PC-9 (cell line): ENCODE measurements around the gene TTC7B. TPM values are rescaled to one million over a fixed set of nuclear protein-coding genes. Genes with fewer than 3 reads are reported as not detected.

Experiments
- BruUV-seq: library from RNA; stranded (reverse); fragments of 400-500 nt; replicated peaks from 2 replicates; lab custom pipeline; 2021; lab: Mats Ljungman, UMichigan
- CTCF ChIA-PET: fragments of 300-600 bp; sonication (Branson Sonifier 250); formaldehyde crosslinking; loops from one replicate; lab custom pipeline; 2022; ENCODE audit warnings: antibody characterized with exemption; lab: Charles Lee
- POLR2A ChIA-PET: fragments of 300-600 bp; sonication (Branson Sonifier 250); formaldehyde crosslinking; loops from one replicate; lab custom pipeline; 2022; ENCODE audit warnings: antibody characterized with exemption; ENCODE audit not compliant: unreplicated experiment; lab: Charles Lee
- DNase-seq, 2 experiments: peaks; one replicate each; pipeline versions ENCODE4 v3.0.0 to v3.0.0-alpha.2; 2015 to 2022; ENCODE audit warnings: mixed read lengths in 1 of 2
- H2AFZ ChIP-seq: fragments of 200-600 bp; sonication (generic); 2 replicates; pipeline ENCODE4 v1.8.1; 2017; ENCODE audit warnings: antibody characterized with exemption
- H3F3A ChIP-seq: fragments of 200-600 bp; sonication (generic); 2 replicates; pipeline ENCODE4 v1.8.1; 2017; ENCODE audit warnings: antibody characterized with exemption, mild to moderate bottlenecking, low read depth; ENCODE audit not compliant: insufficient read depth
- H3K27ac ChIP-seq: fragments of 200-600 bp; sonication (generic); 2 replicates; pipeline ENCODE4 v1.6.1; 2016; ENCODE audit warnings: mixed run types
- H3K27me3 ChIP-seq: fragments of 200-600 bp; sonication (generic); 2 replicates; pipeline ENCODE4 v1.6.1; 2016; ENCODE audit warnings: low read depth, mixed run types; ENCODE audit not compliant: insufficient read depth
- H3K36me3 ChIP-seq: fragments of 200-600 bp; sonication (generic); 2 replicates; pipeline ENCODE4 v1.6.1; 2016; ENCODE audit warnings: low read depth, mixed run types
- H3K4me1 ChIP-seq: fragments of 200-600 bp; sonication (generic); replicated peaks from 2 replicates; pipeline ENCODE4 v1.6.1; 2016; ENCODE audit warnings: mixed run types; ENCODE audit not compliant: insufficient read depth
- H3K4me2 ChIP-seq: fragments of 200-600 bp; sonication (generic); 2 replicates; pipeline ENCODE4 v1.6.1; 2017; ENCODE audit warnings: mixed run types
- H3K4me3 ChIP-seq: fragments of 200-600 bp; sonication (generic); 2 replicates; pipeline ENCODE4 v1.6.1; 2016; ENCODE audit warnings: mixed run types
- H3K79me2 ChIP-seq: fragments of 200-600 bp; sonication (generic); 2 replicates; pipeline ENCODE4 v1.6.1; 2017; ENCODE audit warnings: low read depth, mixed run types
- H3K9me2 ChIP-seq: fragments of 200-600 bp; sonication (generic); 2 replicates; pipeline ENCODE4 v1.8.1; 2017; ENCODE audit warnings: mild to moderate bottlenecking; ENCODE audit not compliant: insufficient read depth
- H3K9me3 ChIP-seq: fragments of 200-600 bp; sonication (generic); 2 replicates; pipeline ENCODE4 v1.8.1; 2016; ENCODE audit warnings: low read depth; ENCODE audit not compliant: insufficient read depth
- H4K20me1 ChIP-seq: fragments of 200-600 bp; sonication (generic); 2 replicates; pipeline ENCODE4 v1.8.1; 2017; ENCODE audit not compliant: insufficient read depth
- EZH2 ChIP-seq: fragments of 200-600 bp; sonication (generic); IDR thresholded peaks from 2 replicates; pipeline ENCODE4 v1.8.0; 2017; ENCODE audit warnings: antibody characterized with exemption, low read depth
- intact Hi-C: fragments of 100-400 bp; cut with micrococcal nuclease; formaldehyde crosslinking; loops from one replicate; pipeline ENCODE4 v1.10.0; 2022; ENCODE audit not compliant: unreplicated experiment
- total RNA-seq: library from RNA; stranded (reverse); gene quantifications from 2 replicates; pipeline ENCODE4 v1.2.3, GENCODE V29; 2021
- TF ChIP-seq, protein P1 (sequence below): fragments of 200-600 bp; sonication (generic); conservative IDR thresholded peaks from 2 replicates; pipeline ENCODE4 v1.6.1; 2017; ENCODE audit warnings: mixed run types, antibody characterized with exemption, mild to moderate bottlenecking, moderate library complexity

Gene TTC7B
- total RNA-seq, 1 experiment from 2014 or later: 6.8 TPM

DNA sequence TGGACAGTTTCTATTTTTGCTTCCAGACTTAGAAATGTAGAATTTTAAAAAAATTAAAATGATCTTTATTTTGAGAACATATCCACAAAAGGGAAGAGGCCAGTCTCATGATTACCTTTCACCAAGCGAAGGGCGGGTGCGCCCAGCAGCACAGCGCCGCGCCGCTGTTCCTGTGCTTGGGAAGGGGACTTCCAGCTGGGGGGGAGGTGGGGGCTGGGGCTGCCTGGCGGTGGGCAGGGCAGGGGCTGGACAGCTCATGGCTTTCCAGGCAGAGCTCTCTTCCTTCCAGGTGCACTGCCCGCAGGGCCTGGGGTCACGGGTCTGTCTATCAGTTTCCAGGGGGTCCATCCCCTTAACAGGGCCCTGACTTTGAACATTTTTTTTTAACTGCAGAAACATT is 199.9 kb downstream of the TTC7B start:
- no peak for DNase-seq
- H3K9me3 ChIP-seq: no peaks in the 10 kb centered on the region
- H3K4me3 ChIP-seq: no peak overlapping the region
- no peaks in the 10 kb centered on the region for H4K20me1 ChIP-seq
- TF ChIP-seq EZH2: no peak
- TF ChIP-seq, protein P1, sequence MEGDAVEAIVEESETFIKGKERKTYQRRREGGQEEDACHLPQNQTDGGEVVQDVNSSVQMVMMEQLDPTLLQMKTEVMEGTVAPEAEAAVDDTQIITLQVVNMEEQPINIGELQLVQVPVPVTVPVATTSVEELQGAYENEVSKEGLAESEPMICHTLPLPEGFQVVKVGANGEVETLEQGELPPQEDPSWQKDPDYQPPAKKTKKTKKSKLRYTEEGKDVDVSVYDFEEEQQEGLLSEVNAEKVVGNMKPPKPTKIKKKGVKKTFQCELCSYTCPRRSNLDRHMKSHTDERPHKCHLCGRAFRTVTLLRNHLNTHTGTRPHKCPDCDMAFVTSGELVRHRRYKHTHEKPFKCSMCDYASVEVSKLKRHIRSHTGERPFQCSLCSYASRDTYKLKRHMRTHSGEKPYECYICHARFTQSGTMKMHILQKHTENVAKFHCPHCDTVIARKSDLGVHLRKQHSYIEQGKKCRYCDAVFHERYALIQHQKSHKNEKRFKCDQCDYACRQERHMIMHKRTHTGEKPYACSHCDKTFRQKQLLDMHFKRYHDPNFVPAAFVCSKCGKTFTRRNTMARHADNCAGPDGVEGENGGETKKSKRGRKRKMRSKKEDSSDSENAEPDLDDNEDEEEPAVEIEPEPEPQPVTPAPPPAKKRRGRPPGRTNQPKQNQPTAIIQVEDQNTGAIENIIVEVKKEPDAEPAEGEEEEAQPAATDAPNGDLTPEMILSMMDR: no peak
- no peaks in the 10 kb centered on the region for H3K27me3 ChIP-seq
- no peak overlapping the region for H3K4me2 ChIP-seq
- no peak overlapping the region for H3K27ac ChIP-seq
- H3K9me2 ChIP-seq: no peaks in the 10 kb centered on the region
- ChIA-PET CTCF (no interaction called here), POLR2A (no interaction called here)
- BruUV-seq: no TSS peak
- H3K36me3 ChIP-seq: no peaks in the 10 kb centered on the region
- H3F3A ChIP-seq: no peaks in the 10 kb centered on the region
- H3K4me1 ChIP-seq: no peaks in the 10 kb centered on the region
- intact Hi-C loops: no loop called here
- H2AFZ ChIP-seq: no peak overlapping the region
- no peaks in the 10 kb centered on the region for H3K79me2 ChIP-seq

DNA sequence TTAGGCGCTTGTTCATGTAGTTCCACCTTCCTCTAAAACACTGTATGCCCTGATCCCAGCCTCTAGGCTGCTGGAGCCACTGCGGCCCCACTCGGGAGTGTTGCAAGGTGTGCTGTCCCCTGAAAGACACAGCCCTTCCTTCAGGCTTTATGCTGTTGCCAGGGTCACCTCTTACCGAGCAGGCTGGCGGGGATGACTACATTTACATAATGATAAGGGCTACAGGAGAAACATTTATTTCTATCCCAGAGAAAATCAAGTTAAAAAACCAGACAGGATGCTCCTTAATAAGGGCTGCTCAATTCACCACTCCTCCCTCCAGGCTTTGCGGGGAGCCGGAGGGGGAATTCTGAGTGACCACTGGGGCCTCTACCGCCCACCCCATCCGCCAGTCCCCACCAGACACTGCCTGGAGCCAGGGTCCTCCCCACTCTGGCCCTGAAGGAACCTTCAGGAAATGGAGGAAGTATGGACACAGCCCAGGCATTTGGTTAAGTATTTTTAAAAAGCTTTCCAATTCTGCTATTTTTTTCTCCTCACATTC is 200.6 kb downstream of the TTC7B start:
- TF ChIP-seq, protein P1: no peak
- TF ChIP-seq EZH2: no peak
- Histone ChIP-seq H3K36me3 (no peaks in the 10 kb centered on the region), H3K79me2 (no peaks in the 10 kb centered on the region), H3K27ac (no peak overlapping the region), H3K9me3 (no peaks in the 10 kb centered on the region), H3K9me2 (no peaks in the 10 kb centered on the region), H3K4me3 (no peak overlapping the region), H3K27me3 (no peaks in the 10 kb centered on the region), H3K4me2 (no peak overlapping the region), H3K4me1 (no peaks in the 10 kb centered on the region), H2AFZ (no peak overlapping the region), H4K20me1 (no peaks in the 10 kb centered on the region), H3F3A (no peaks in the 10 kb centered on the region)
- DNase-seq: no peak
- no TSS peak for BruUV-seq
- POLR2A ChIA-PET: no interaction called here
- CTCF ChIA-PET: no interaction called here
- intact Hi-C loops: no loop called here

DNA sequence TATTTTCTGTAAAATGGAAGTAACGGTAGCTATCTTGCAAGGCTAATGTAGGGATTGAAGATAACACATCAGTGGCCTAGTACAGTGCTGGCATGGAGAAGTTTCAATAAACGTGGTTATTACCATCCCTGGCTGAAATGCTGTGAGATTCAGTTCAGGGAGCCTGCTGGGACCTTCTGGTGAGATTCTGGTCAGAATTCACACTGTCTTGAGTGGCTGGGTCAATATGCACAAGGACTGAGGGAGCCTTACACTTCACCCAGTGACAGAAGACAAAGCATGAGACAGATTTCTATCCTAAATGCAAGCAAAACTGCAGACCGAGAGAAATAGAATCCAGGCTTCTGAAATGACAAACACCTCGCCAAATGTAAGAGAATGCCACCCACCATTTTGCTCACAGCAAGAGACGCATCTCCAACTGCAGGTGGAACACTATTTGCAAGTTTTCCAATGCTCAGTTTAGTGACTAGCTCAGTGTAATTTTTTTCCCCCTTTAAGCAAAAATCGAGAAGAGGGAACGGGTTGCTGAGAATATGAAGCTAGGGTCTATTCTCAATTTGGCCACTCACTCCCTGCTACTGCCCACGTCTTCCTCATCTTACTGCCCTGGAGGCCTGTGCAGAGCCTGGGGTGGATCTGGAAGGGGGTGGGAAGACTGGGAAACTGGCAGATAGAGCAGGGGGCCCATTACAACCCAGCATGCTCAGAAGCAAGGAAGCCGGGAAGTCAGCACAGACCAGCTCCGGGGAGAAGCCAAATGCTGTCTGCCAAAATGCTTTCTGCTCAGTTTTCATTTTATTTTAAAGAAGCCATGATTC is 201.3 kb downstream of the TTC7B start:
- ChIA-PET POLR2A (no interaction called here), CTCF (no interaction called here)
- Histone ChIP-seq H3K79me2 (no peaks in the 10 kb centered on the region), H3K27ac (no peak overlapping the region), H2AFZ (no peak overlapping the region), H3K4me3 (no peak overlapping the region), H3K36me3 (no peaks in the 10 kb centered on the region), H3K9me3 (no peaks in the 10 kb centered on the region), H3K4me1 (no peaks in the 10 kb centered on the region), H3K4me2 (no peak overlapping the region), H4K20me1 (no peaks in the 10 kb centered on the region), H3K9me2 (no peaks in the 10 kb centered on the region), H3F3A (no peaks in the 10 kb centered on the region), H3K27me3 (no peaks in the 10 kb centered on the region)
- intact Hi-C loops: no loop called here
- TF ChIP-seq, protein P1: no peak
- TF ChIP-seq EZH2: no peak
- DNase-seq: no peak
- no TSS peak for BruUV-seq
